Neural cell (in vitro differentiated cells): ENCODE results near the gene VSIR. TPM values are rescaled to one million over a fixed set of nuclear protein-coding genes. Genes with fewer than 3 reads are reported as not detected.

Source experiments
- H2AFZ ChIP-seq: fragments of 200-600, 300-800 bp; sonication (generic), shearing (Covaris generic); 2 replicates; pipeline ENCODE4 v1.6.0; 2014; ENCODE audit warnings: low read depth, mild to moderate bottlenecking, antibody characterized with exemption, low read length, moderate library complexity
- H3F3A ChIP-seq: fragments of 200-600 bp; shearing (Covaris generic); 2 replicates; pipeline ENCODE4 v1.6.1; 2016; ENCODE audit warnings: mild to moderate bottlenecking, moderate library complexity, mixed read lengths, antibody characterized with exemption, low read length; ENCODE audit not compliant: insufficient read depth, poor library complexity, severe bottlenecking
- H3K27ac ChIP-seq: fragments of 200-600, 300-800 bp; sonication (generic), shearing (Covaris generic); 2 replicates; pipeline ENCODE4 v1.5.1; 2014; ENCODE audit warnings: mild to moderate bottlenecking, low read length, moderate library complexity
- H3K27me3 ChIP-seq: fragments of 300-800, 200-600 bp; sonication (generic), shearing (Covaris generic); 2 replicates; pipeline ENCODE4 v1.6.0; 2014; ENCODE audit warnings: mild to moderate bottlenecking, low read depth, low read length, moderate library complexity; ENCODE audit not compliant: insufficient read depth
- H3K36me3 ChIP-seq: fragments of 300-800, 200-600 bp; sonication (generic), shearing (Covaris generic); 2 replicates; pipeline ENCODE4 v1.5.1; 2014; ENCODE audit warnings: mild to moderate bottlenecking, antibody characterized with exemption, low read length, moderate library complexity; ENCODE audit not compliant: insufficient read depth
- H3K4me2 ChIP-seq: fragments of 300-800, 200-600 bp; sonication (generic), shearing (Covaris generic); 2 replicates; pipeline ENCODE4 v1.6.0; 2014; ENCODE audit warnings: mild to moderate bottlenecking, low read length
- H3K4me3 ChIP-seq: fragments of 300-800, 200-600 bp; sonication (generic), shearing (Covaris generic); 2 replicates; pipeline ENCODE4 v1.5.1; 2014; ENCODE audit warnings: mild to moderate bottlenecking, low read length, moderate library complexity
- H3K79me2 ChIP-seq: fragments of 200-600 bp; shearing (Covaris generic); replicated peaks from 2 replicates; pipeline ENCODE4 v1.6.0; 2014; ENCODE audit warnings: mild to moderate bottlenecking, low read length, moderate library complexity; ENCODE audit not compliant: insufficient read depth
- H3K9ac ChIP-seq: fragments of 300-800, 200-600 bp; sonication (generic), shearing (Covaris generic); 2 replicates; pipeline ENCODE4 v1.6.1; 2016; ENCODE audit warnings: mild to moderate bottlenecking, low read length, mixed read lengths
- H3K9me2 ChIP-seq: fragments of 200-600 bp; shearing (Covaris generic); 2 replicates; pipeline ENCODE4 v1.6.1; 2016; ENCODE audit warnings: mild to moderate bottlenecking, low read length, mixed read lengths; ENCODE audit not compliant: insufficient read depth
- H3K9me3 ChIP-seq: fragments of 200-600, 300-800 bp; sonication (generic), shearing (Covaris generic); 2 replicates; pipeline ENCODE4 v1.6.1; 2016; ENCODE audit warnings: mild to moderate bottlenecking, mixed run types, low read length, moderate library complexity, mixed read lengths
- H4K20me1 ChIP-seq: fragments of 200-600 bp; shearing (Covaris generic); 2 replicates; pipeline ENCODE4 v1.6.1; 2016; ENCODE audit warnings: mild to moderate bottlenecking, mixed run types; ENCODE audit not compliant: insufficient read depth
- EP300 ChIP-seq: fragments of 450-650 bp; conservative IDR thresholded peaks from 2 replicates; pipeline ENCODE4 v1.6.1; 2014; ENCODE audit warnings: antibody characterized with exemption, mild to moderate bottlenecking, moderate library complexity; ENCODE audit not compliant: poor library complexity, severe bottlenecking
- EZH2 ChIP-seq: fragments of 200-600, 300-800 bp; shearing (Covaris generic), sonication (generic); IDR thresholded peaks from 2 replicates; pipeline ENCODE4 v1.6.1; 2014; ENCODE audit warnings: antibody characterized with exemption, low read length, borderline replicate concordance, mild to moderate bottlenecking; ENCODE audit not compliant: insufficient read depth, poor library complexity, severe bottlenecking
- MXI1 ChIP-seq: fragments of 450-650 bp; conservative IDR thresholded peaks from 2 replicates; pipeline ENCODE4 v1.6.1; 2014; ENCODE audit warnings: antibody characterized with exemption, mild to moderate bottlenecking; ENCODE audit not compliant: poor library complexity, severe bottlenecking
- POLR2AphosphoS5 ChIP-seq: IDR thresholded peaks from 2 replicates; pipeline ENCODE4 v1.6.1; 2012
- RAD21 ChIP-seq: fragments of 450-650 bp; conservative IDR thresholded peaks from 2 replicates; pipeline ENCODE4 v1.6.1; 2014; ENCODE audit warnings: antibody characterized with exemption, mild to moderate bottlenecking, moderate library complexity
- SMC3 ChIP-seq: fragments of 450-650 bp; conservative IDR thresholded peaks from 2 replicates; pipeline ENCODE4 v1.6.1; 2014; ENCODE audit warnings: antibody characterized with exemption, mild to moderate bottlenecking, moderate library complexity; ENCODE audit not compliant: poor library complexity
- TAF1 ChIP-seq: IDR thresholded peaks from 2 replicates; pipeline ENCODE4 v1.6.1; 2012; ENCODE audit warnings: low read depth
- polyA plus RNA-seq: library from polyadenylated mRNA; depleted of rRNA; stranded (reverse); fragments of >200 nt; gene quantifications from 2 replicates; pipeline ENCODE4 v1.2.3, GENCODE V29; 2014
- TF ChIP-seq, protein P1 (sequence below): IDR thresholded peaks from 2 replicates; pipeline ENCODE4 v1.6.1; 2012; ENCODE audit warnings: borderline replicate concordance
- TF ChIP-seq, protein P2 (sequence below): fragments of 450-650 bp; IDR thresholded peaks from 2 replicates; pipeline ENCODE4 v1.5.1; 2014; ENCODE audit warnings: antibody characterized with exemption, mild to moderate bottlenecking, moderate library complexity; ENCODE audit not compliant: poor library complexity, severe bottlenecking

Gene VSIR
- polyA plus RNA-seq, 1 donor from 2014 or later = not detected

GRCh38 chr10:71801361-71801760 is 28.0 kb upstream of the VSIR start:
- TF ChIP-seq RAD21 = no peak
- TF ChIP-seq MXI1 = no peak
- TF ChIP-seq, protein P1, sequence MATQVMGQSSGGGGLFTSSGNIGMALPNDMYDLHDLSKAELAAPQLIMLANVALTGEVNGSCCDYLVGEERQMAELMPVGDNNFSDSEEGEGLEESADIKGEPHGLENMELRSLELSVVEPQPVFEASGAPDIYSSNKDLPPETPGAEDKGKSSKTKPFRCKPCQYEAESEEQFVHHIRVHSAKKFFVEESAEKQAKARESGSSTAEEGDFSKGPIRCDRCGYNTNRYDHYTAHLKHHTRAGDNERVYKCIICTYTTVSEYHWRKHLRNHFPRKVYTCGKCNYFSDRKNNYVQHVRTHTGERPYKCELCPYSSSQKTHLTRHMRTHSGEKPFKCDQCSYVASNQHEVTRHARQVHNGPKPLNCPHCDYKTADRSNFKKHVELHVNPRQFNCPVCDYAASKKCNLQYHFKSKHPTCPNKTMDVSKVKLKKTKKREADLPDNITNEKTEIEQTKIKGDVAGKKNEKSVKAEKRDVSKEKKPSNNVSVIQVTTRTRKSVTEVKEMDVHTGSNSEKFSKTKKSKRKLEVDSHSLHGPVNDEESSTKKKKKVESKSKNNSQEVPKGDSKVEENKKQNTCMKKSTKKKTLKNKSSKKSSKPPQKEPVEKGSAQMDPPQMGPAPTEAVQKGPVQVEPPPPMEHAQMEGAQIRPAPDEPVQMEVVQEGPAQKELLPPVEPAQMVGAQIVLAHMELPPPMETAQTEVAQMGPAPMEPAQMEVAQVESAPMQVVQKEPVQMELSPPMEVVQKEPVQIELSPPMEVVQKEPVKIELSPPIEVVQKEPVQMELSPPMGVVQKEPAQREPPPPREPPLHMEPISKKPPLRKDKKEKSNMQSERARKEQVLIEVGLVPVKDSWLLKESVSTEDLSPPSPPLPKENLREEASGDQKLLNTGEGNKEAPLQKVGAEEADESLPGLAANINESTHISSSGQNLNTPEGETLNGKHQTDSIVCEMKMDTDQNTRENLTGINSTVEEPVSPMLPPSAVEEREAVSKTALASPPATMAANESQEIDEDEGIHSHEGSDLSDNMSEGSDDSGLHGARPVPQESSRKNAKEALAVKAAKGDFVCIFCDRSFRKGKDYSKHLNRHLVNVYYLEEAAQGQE = no peak
- TF ChIP-seq EZH2 = no peak
- no peak for TF ChIP-seq EP300
- TF ChIP-seq TAF1 = no peak
- Histone ChIP-seq H2AFZ (no peak overlapping the region), H3K27me3 (no peaks in the 10 kb centered on the region), H3F3A (no peaks in the 10 kb centered on the region), H3K4me3 (no peak overlapping the region), H4K20me1 (no peaks in the 10 kb centered on the region), H3K9me3 (no peaks in the 10 kb centered on the region), H3K9ac (no peak overlapping the region), H3K9me2 (no peaks in the 10 kb centered on the region), H3K27ac (no peak overlapping the region), H3K4me2 (no peak overlapping the region), H3K79me2 (no peaks in the 10 kb centered on the region), H3K36me3 (no peaks in the 10 kb centered on the region)

GRCh38 chr10:71799608-71800453 is 26.5 kb upstream of the VSIR start:
- H2AFZ ChIP-seq = no peak overlapping the region
- no peak overlapping the region for H3K4me2 ChIP-seq
- TF ChIP-seq, protein P2, sequence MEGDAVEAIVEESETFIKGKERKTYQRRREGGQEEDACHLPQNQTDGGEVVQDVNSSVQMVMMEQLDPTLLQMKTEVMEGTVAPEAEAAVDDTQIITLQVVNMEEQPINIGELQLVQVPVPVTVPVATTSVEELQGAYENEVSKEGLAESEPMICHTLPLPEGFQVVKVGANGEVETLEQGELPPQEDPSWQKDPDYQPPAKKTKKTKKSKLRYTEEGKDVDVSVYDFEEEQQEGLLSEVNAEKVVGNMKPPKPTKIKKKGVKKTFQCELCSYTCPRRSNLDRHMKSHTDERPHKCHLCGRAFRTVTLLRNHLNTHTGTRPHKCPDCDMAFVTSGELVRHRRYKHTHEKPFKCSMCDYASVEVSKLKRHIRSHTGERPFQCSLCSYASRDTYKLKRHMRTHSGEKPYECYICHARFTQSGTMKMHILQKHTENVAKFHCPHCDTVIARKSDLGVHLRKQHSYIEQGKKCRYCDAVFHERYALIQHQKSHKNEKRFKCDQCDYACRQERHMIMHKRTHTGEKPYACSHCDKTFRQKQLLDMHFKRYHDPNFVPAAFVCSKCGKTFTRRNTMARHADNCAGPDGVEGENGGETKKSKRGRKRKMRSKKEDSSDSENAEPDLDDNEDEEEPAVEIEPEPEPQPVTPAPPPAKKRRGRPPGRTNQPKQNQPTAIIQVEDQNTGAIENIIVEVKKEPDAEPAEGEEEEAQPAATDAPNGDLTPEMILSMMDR = no peak
- TF ChIP-seq EP300 (no peak), MXI1 (no peak), POLR2AphosphoS5 (no peak), RAD21 (no peak), EZH2 (no peak), TAF1 (no peak), SMC3 (no peak)
- TF ChIP-seq, protein P1 = no peak
- no peaks in the 10 kb centered on the region for H3K9me2 ChIP-seq
- no peaks in the 10 kb centered on the region for H3K9me3 ChIP-seq
- no peak overlapping the region for H3K4me3 ChIP-seq
- H3K27me3 ChIP-seq = no peaks in the 10 kb centered on the region
- H3K79me2 ChIP-seq = no peaks in the 10 kb centered on the region
- H3F3A ChIP-seq = no peaks in the 10 kb centered on the region
- no peak overlapping the region for H3K9ac ChIP-seq
- H3K27ac ChIP-seq = no peak overlapping the region
- no peaks in the 10 kb centered on the region for H3K36me3 ChIP-seq
- H4K20me1 ChIP-seq = no peaks in the 10 kb centered on the region
